ENCODE data around the gene MCL1.
"Not testable (repeated sequence)": the region's sequence is repeated elsewhere in the genome, so short reads cannot be mapped to it uniquely, and the experiment has no call there.

The MCL1 gene

GRCh38 chr1:150602372-150602771, 23.0 kb upstream of the MCL1 start:
- DNase-seq (ENCODE audit: low read depth), result not testable (repeated sequence)

DNA sequence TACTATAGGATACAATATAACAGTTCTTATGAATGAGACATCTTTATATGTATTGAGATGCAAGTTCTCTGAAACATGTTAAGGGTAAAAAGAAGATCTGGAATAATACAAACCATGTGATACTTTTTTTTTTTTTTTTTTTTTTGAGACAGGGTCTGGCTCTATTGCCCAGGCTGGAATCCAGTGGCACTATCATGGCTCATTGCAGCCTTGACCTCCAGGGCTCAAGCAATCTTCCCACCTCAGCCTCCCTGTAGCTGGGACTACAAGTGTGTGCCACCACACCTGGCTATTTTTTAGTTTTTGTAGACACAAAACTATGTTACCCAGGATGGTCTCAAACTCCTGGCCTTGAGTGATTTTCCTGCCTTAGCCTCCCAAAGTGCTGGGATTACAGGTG, 22.1 kb upstream of the MCL1 start:
- no peak for DNase-seq (ENCODE audit: low read depth)

- DNase-seq (ENCODE audit: low read depth), result not testable (repeated sequence)
Observed at GRCh38 chr1:150598346-150598745, 18.9 kb upstream of the MCL1 start.

- DNase-seq (ENCODE audit: low read depth), result no peak
Observed at GRCh38 chr1:150596976-150597375, 17.6 kb upstream of the MCL1 start.

DNA sequence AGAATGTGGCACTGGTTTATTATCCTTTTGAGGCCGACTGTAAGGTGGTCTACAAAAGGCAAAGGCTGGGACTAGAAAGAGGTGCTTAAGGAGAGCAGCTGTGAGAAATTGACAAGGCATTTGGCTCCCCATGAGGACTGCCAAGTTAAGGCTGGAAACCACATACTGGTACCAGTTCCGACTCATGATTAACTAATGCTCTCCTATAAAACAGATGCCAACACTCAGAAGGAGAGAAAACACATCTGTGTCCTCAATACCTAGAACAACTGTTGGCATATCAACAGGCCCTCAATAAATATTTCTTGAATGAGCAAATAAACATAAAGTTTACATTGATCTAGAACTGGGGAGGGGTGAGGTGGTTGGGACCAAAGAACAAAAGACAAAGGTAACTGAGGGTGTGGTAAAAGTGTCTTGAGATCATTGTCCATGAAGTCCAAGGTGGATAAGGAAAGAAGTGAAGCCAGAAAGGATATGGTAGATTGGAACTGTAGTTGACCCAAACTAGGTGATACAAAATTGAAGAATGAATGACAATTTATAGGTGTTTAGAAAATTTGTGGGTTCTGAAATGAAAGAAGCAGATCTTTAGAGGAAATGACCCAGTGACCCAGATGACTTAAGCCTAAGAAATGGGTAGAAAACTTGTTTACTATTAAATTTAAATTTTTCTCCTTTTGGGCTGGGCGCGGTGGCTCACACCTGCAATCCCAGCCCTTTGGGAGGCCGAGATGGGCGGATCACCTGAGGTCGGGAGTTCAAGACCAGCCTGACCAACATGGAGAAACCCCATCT, 16.9 kb upstream of the MCL1 start:
- DNase-seq (ENCODE audit: low read depth), result peak; percentile 48

GRCh38 chr1:150582371-150582770, 3.0 kb upstream of the MCL1 start:
- peak; percentile 72 for DNase-seq (ENCODE audit: low read depth)

DNA sequence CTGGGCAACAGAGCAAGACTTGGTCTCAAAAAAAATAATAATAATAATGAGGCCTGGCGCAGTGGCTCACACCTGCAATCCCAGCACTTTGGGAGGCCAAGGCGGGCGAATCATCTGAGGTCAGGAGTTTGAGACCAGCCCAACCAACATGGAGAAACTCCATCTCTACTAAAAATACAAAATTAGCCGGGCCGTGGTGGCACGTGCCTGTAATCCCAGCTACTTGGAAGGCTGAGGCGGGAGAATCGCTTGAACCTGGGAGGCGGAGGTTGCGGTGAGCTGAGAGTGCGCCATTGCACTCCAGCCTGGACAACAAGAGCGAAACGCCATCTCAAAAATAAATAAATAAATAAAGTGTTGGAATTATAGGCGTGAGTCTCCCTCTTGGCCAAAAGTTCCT, 2.6 kb upstream of the MCL1 start:
- not testable (repeated sequence) for DNase-seq (ENCODE audit: low read depth)

GRCh38 chr1:150581437-150581836, 2.0 kb upstream of the MCL1 start:
- not testable (repeated sequence) for DNase-seq (ENCODE audit: low read depth)

GRCh38 chr1:150580966-150581365, 1.6 kb upstream of the MCL1 start:
- not testable (repeated sequence) for DNase-seq (ENCODE audit: low read depth)

DNA sequence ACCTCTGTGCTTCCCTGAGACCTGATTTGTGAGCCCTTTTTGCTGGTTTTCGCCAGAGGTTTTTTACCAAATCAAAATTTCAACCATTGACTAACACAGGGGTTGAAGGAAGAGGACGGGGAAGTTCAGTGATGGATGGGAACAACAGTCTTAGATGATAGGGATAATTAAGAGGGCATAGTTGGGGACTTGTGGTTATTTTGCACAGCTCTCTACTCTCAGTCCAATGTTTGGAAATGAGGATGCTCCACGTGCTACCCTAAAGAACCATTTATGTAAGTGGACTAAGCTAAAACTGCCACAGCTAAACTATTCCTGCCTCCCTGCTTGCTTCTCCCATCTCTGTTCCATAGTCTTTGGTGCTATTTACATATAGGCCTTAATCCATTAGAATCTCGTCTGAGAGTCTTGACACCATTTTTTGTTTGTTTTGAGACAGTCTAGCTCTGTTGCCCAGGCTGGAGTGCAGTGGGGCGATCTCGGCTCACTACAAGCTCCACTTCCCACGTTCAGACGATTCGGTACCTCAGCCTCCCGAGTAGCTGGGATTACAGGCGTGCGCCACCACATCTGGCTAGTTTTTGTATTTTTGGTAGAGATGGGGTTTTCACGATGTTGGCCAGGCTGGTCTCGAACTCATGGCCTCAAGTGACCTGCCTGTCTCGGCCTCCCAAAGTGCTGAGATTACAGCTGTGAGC, 684 bp upstream of the MCL1 start:
- no peak for DNase-seq (ENCODE audit: low read depth)

DNA sequence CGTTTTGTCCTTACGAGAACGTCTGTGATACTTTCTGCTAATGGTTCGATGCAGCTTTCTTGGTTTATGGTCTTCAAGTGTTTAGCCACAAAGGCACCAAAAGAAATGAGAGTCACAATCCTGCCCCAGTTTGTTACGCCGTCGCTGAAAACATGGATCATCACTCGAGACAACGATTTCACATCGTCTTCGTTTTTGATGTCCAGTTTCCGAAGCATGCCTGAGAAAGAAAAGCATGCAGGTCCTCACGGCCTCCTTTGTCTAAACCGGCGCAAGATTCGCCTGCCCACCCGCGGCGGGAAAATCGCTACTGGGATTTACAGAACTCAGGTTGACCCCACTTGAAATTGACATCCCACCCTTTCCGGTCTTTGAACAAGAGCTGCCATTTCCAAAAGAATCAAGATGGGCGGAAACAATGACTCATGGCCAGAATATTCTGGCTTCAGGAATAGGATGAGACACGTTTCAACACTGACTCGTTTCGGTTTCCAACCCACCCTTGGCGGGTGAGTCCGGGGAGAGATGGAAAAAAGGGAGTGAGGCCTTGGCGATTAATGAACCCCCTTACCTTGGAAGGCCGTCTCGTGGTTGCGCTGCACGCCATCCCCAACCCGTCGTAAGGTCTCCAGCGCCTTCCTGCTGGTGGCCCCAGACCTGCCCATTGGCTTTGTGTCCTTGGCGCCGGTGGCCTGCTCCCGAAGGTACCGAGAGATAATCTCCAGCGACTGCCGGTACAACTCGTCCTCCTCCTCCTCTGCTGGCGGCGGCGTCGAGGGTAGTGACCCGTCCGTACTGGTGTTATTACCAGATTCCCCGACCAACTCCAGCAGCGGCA, 919 bp downstream of the MCL1 start:
- peak; percentile 96 for DNase-seq (ENCODE audit: low read depth)

- peak; percentile 65 for DNase-seq (ENCODE audit: low read depth)
Observed at GRCh38 chr1:150577557-150578271, 1.7 kb downstream of the MCL1 start.

GRCh38 chr1:150576794-150577556, 2.4 kb downstream of the MCL1 start:
- DNase-seq (ENCODE audit: low read depth), result peak; percentile 22

DNA sequence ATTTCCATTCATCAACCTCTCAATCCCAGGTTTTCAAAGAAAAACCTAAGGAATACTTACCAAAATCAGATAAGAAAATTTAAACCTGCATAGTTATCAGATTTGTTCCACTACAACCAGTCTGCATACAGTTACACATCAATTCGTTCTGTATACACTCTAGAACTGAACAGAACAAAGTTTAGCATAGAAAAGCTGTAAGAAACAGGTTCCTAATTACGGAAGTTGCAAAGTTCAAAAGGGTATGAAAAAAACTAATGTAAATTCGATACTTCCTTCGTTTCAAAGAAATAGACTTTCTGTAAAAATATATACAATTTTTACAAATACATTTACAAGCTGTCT, 3.1 kb downstream of the MCL1 start:
- no peak for DNase-seq (ENCODE audit: low read depth)

GRCh38 chr1:150575518-150576366, 3.7 kb downstream of the MCL1 start:
- DNase-seq (ENCODE audit: low read depth), result peak; percentile 22

DNA sequence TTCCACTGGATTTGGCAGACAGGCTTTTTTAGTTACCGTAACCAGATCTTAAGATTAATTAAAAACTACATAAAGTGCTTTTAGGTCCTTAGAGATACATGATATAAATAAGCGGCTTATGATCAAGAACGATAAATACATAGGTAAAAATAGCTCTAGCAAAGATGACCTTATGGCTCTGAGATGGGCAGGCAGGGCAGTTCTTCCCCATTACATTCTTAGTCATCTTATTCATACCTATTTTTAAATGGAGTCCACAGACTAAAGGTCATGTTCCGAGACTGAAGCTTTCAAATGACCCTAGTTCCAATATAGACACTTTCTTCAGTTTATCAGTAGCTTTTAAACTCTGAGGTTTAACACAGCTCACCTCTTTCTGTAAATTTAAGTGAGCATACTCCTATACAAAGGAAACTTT, 4.3 kb downstream of the MCL1 start:
- DNase-seq (ENCODE audit: low read depth), result peak; percentile 44

- no peak for DNase-seq (ENCODE audit: low read depth)
Observed at GRCh38 chr1:150574260-150575071, 4.9 kb downstream of the MCL1 start.

- not testable (repeated sequence) for DNase-seq (ENCODE audit: low read depth)
Observed at GRCh38 chr1:150573648-150574071, 5.8 kb downstream of the MCL1 start.

- DNase-seq (ENCODE audit: low read depth), result peak; percentile 19
Observed at GRCh38 chr1:150572918-150573647, 6.3 kb downstream of the MCL1 start.
